Measurements from ENCODE around the gene NUDT3.

- no peak for TF ChIP-seq CTCF (IDR thresholded peaks at IDR 0.05)
- no peak for TF ChIP-seq POLR2A (IDR thresholded peaks at IDR 0.05)
- TF ChIP-seq POLR2AphosphoS5 (IDR thresholded peaks at IDR 0.05): no peak
Observed at GRCh38 chr6:34350137-34350933, 42.1 kb downstream of the NUDT3 start.

Data from transverse colon (tissue), 4 donors.